Neutrophil (primary cell): Measurements from ENCODE around the gene TEN1.

Experiments
- H3K27ac ChIP-seq: fragments of 200-600 bp; sonication (generic); 2 replicates; pipeline ENCODE4 v1.5.1; 2016; ENCODE audit warnings: mild to moderate bottlenecking, moderate library complexity
- H3K27me3 ChIP-seq: fragments of 200-600 bp; sonication (generic); 2 replicates; pipeline ENCODE4 v1.6.0; 2016; ENCODE audit warnings: mild to moderate bottlenecking
- H3K36me3 ChIP-seq: fragments of 200-600 bp; sonication (generic); 2 replicates; pipeline ENCODE4 v1.5.1; 2017
- H3K4me1 ChIP-seq, 2 experiments: fragments of 200-600 bp in 1 of 2; sonication (generic) in 1 of 2; 1 replicate in 1 of 2; 2 replicates in 1 of 2; pipeline versions ENCODE4 v1.5.1 to v1.6.1; 2013 to 2016; ENCODE audit warnings: low read depth in 1 of 2, low read length in 1 of 2, mild to moderate bottlenecking in 1 of 2, moderate library complexity in 1 of 2; ENCODE audit not compliant: control insufficient read depth in 1 of 2, insufficient read depth in 1 of 2
- H3K4me3 ChIP-seq, 2 experiments: fragments of 200-600 bp in 1 of 2; sonication (generic) in 1 of 2; 1 replicate in 1 of 2; 2 replicates in 1 of 2; pipeline ENCODE4 v1.5.1; 2013 to 2016; ENCODE audit warnings: low read depth in 1 of 2, low read length in 1 of 2, mild to moderate bottlenecking in 1 of 2, moderate library complexity in 1 of 2
- H3K9me3 ChIP-seq: fragments of 200-600 bp; sonication (generic); 2 replicates; pipeline ENCODE4 v1.5.1; 2016
- CTCF ChIP-seq: fragments of 200-600 bp; sonication (generic); IDR thresholded peaks from 2 replicates; pipeline ENCODE4 v1.5.1; 2016; ENCODE audit warnings: antibody characterized with exemption

TEN1 gene

GRCh38 chr17:76005263-76006149 is 26.5 kb downstream of the TEN1 start:
- H3K27me3 ChIP-seq, result no peaks in the 10 kb centered on the region
- peak; percentile 72 for TF ChIP-seq CTCF
- peak overlapping the region; percentile 1 for H3K27ac ChIP-seq
- peaks cover 0 to 5% of the 10 kb centered on the region in 2 experiments for H3K4me1 ChIP-seq
- H3K4me3 ChIP-seq, result no peak overlapping the region
- no peaks in the 10 kb centered on the region for H3K9me3 ChIP-seq
- peaks cover 24% of the 10 kb centered on the region for H3K36me3 ChIP-seq

- H3K27me3 ChIP-seq, result no peaks in the 10 kb centered on the region
- H3K4me3 ChIP-seq, result no peak overlapping the region
- H3K27ac ChIP-seq, result no peak overlapping the region
- peaks cover 18% of the 10 kb centered on the region for H3K36me3 ChIP-seq
- peaks cover 0 to 5% of the 10 kb centered on the region in 2 experiments for H3K4me1 ChIP-seq
- no peaks in the 10 kb centered on the region for H3K9me3 ChIP-seq
- TF ChIP-seq CTCF, result no peak
Measured at GRCh38 chr17:76007131-76007849, 28.2 kb downstream of the TEN1 start.

GRCh38 chr17:76007850-76008165 is 28.8 kb downstream of the TEN1 start:
- Histone ChIP-seq H3K27me3 (no peaks in the 10 kb centered on the region), H3K4me3 (no peak overlapping the region), H3K9me3 (no peaks in the 10 kb centered on the region), H3K4me1 (peaks cover 0 to 5% of the 10 kb centered on the region in 2 experiments), H3K27ac (no peak overlapping the region), H3K36me3 (peaks cover 15% of the 10 kb centered on the region)
- no peak for TF ChIP-seq CTCF

- Histone ChIP-seq H3K27me3 (no peaks in the 10 kb centered on the region), H3K27ac (no peak overlapping the region), H3K4me3 (no peak overlapping the region), H3K9me3 (no peaks in the 10 kb centered on the region), H3K4me1 (peaks cover 0 to 5% of the 10 kb centered on the region in 2 experiments), H3K36me3 (peaks cover 15% of the 10 kb centered on the region)
- TF ChIP-seq CTCF, result no peak
Measured at GRCh38 chr17:76008208-76008607, 29.2 kb downstream of the TEN1 start.

GRCh38 chr17:76008630-76009425 is 29.8 kb downstream of the TEN1 start:
- no peak for TF ChIP-seq CTCF
- H3K27me3 ChIP-seq, result no peaks in the 10 kb centered on the region
- peaks cover 0 to 5% of the 10 kb centered on the region in 2 experiments for H3K4me1 ChIP-seq
- H3K36me3 ChIP-seq, result peaks cover 15% of the 10 kb centered on the region
- H3K27ac ChIP-seq, result no peak overlapping the region
- H3K9me3 ChIP-seq, result no peaks in the 10 kb centered on the region
- no peak overlapping the region for H3K4me3 ChIP-seq
